Raji (cell line): ENCODE data around the gene RPS6KA3.

Experiments
- POLR2A ChIP-seq: IDR thresholded peaks from 2 replicates; pipeline ENCODE4 v1.6.1; 2011; ENCODE audit warnings: low read depth, low read length, control low read depth; ENCODE audit not compliant: insufficient read depth

The RPS6KA3 gene

DNA sequence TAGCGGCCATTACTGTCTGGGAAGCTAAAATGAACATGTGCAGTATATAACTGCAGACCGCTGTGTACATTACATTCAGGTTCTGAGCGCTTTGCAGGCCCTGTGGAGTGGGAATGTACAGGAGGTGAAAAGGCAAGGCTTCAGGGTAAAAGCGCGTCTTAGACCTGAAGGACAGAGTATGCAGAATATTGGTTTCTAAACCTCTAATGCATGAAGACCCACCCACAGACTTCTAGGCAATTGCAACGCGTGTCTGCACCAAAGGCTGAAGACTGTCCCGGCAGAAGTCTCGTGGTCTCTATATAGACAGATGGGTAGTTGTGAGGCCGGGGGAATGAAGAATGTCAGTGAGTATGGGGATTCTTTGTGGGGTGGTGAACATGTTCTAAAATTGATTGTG is 155.4 kb downstream of the RPS6KA3 start:
- no peak for TF ChIP-seq POLR2A

DNA sequence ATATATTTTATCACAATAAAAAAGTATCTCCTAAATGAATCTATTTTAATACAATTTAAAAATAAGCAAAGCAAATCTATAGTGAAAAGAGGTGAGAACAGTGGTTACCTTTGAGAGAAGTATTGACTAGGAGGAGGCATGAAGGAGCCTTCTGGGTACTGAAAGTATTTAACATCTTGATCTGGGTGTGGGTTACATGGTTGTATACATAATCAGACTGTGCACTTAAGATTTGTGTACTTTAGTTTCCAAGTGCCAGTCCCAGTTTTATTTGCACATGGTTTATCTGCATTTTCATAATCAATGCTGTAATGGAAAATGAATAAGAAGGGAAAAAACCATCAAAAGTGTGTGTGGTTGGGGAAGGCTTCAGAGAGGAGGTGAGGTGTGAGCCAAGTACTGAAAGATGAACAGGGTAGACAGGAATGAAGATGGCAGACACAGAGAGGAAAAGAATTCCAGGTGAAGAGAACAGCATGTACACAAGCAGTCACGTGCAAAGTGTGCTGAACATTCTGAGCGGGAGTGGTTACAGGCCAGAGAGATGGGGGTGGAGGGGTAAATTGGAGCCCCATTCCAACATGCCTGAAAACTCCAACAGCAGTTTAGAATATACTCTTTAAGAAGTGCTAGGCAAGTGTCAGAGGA is 164.7 kb downstream of the RPS6KA3 start:
- no peak for TF ChIP-seq POLR2A
